Measurements from ENCODE around the gene PTCH1.

- TF ChIP-seq CTCF (IDR thresholded peaks at IDR 0.05) (no peak), POLR2AphosphoS5 (IDR thresholded peaks at IDR 0.05; ENCODE audit: low read depth, low read length) (no peak)
Observed at GRCh38 chr9:95437559-95437958, 79.2 kb downstream of the PTCH1 start.

Measured in Panc1 (cell line).